C4-2B (cell line): Measurements from ENCODE around the gene NSMCE1.

Experiments used
- CTCF ChIP-seq: fragments of 450-650 bp; conservative IDR thresholded peaks from 2 replicates; pipeline ENCODE4 v1.5.1; 2017; ENCODE audit warnings: mild to moderate bottlenecking
- ZFX ChIP-seq: fragments of 450-650 bp; IDR thresholded peaks from 2 replicates; pipeline ENCODE4 v1.6.1; 2017

- TF ChIP-seq CTCF (no peak), ZFX (no peak)
Observed at GRCh38 chr16:27208081-27208680, 60.4 kb downstream of the NSMCE1 start.
